Activated CD4-positive, CD25-positive, alpha-beta regulatory T cell treated with anti-CD3 and anti-CD28 coated beads, Interleukin-2, amount 50 U/mL, for 24 hours (primary cell): ENCODE results near the gene SS18L1.
"Not testable (repeated sequence)": the region's sequence is repeated elsewhere in the genome, so short reads cannot be mapped to it uniquely, and the experiment has no call there.

Experiments
- ATAC-seq, 2 donors: fragments of 150-1000 bp; cut with Tn5 transposase; one replicate each; pipeline ENCODE4 v1.10.0; 2021; ENCODE audit warnings: mild to moderate bottlenecking in 1 of 2, moderate library complexity in 1 of 2

The SS18L1 gene

GRCh38 chr20:62138912-62139311 lies 4.7 kb upstream of the SS18L1 start:
- ATAC-seq, result no peak

- ATAC-seq, result no peak
Observed at GRCh38 chr20:62139636-62140035, 3.9 kb upstream of the SS18L1 start.

- ATAC-seq, result no peak
Observed at GRCh38 chr20:62141043-62141396, 2.5 kb upstream of the SS18L1 start.

GRCh38 chr20:62141397-62142251 lies 1.9 kb upstream of the SS18L1 start:
- ATAC-seq, result peak; percentile 9 to 11

GRCh38 chr20:62142252-62143080 lies 1.1 kb upstream of the SS18L1 start:
- peak; percentile 8 for ATAC-seq

- ATAC-seq, result peak; percentile 14 to 21
Observed at GRCh38 chr20:62143957-62144825, 622 bp downstream of the SS18L1 start.

- ATAC-seq, result no peak
Observed at GRCh38 chr20:62145688-62146018, 2.1 kb downstream of the SS18L1 start.

- ATAC-seq, result no peak
Observed at GRCh38 chr20:62146019-62146755, 2.6 kb downstream of the SS18L1 start.

- ATAC-seq, result no peak
Observed at GRCh38 chr20:62147125-62147524, 3.6 kb downstream of the SS18L1 start.

GRCh38 chr20:62147528-62147927 lies 4.0 kb downstream of the SS18L1 start:
- no peak for ATAC-seq

- not testable (repeated sequence) for ATAC-seq
Observed at GRCh38 chr20:62148383-62148782, 4.8 kb downstream of the SS18L1 start.

GRCh38 chr20:62148908-62149314 lies 5.3 kb downstream of the SS18L1 start:
- no peak for ATAC-seq

- no peak for ATAC-seq
Observed at GRCh38 chr20:62149532-62150309, 6.2 kb downstream of the SS18L1 start.

GRCh38 chr20:62150310-62150575 lies 6.7 kb downstream of the SS18L1 start:
- ATAC-seq, result no peak

GRCh38 chr20:62151225-62151624 lies 7.7 kb downstream of the SS18L1 start:
- no peak for ATAC-seq

- no peak for ATAC-seq
Observed at GRCh38 chr20:62151835-62152364, 8.3 kb downstream of the SS18L1 start.

- ATAC-seq, result no peak
Observed at GRCh38 chr20:62155428-62156253, 12.1 kb downstream of the SS18L1 start.

- no peak for ATAC-seq
Observed at GRCh38 chr20:62156254-62156556, 12.6 kb downstream of the SS18L1 start.

GRCh38 chr20:62156592-62157386 lies 13.2 kb downstream of the SS18L1 start:
- peak; percentile 67 to 73 for ATAC-seq
